T-helper 1 cell (primary cell): Measurements from ENCODE around the gene ANKRD63.

Experiments
- DNase-seq, 5 donors: peaks; one replicate each; pipeline ENCODE4 v3.0.0-alpha.2; 2012 to 2020

Gene ANKRD63

GRCh38 chr15:40312370-40313158, 29.7 kb upstream of the ANKRD63 start:
- DNase-seq = no peak

- DNase-seq = no peak
These were observed 28.1 kb upstream of the ANKRD63 start for GRCh38 chr15:40310993-40311392.

GRCh38 chr15:40310001-40310959, 27.4 kb upstream of the ANKRD63 start:
- peak in 3 of 5 donors; percentile 40 to 67 (median 40) for DNase-seq

- no peak for DNase-seq
These were observed 26.5 kb upstream of the ANKRD63 start for GRCh38 chr15:40309344-40309862.

- DNase-seq = peak; percentile 36 to 78 (median 55)
These were observed 24.8 kb upstream of the ANKRD63 start, which contains the start of gene PLCB2 for GRCh38 chr15:40307421-40308211. Gene PLCB2, minus strand, starts transcription at chr15:40307935. Its CDS starts 263 bp downstream, at chr15:40307672.

- no peak for DNase-seq
These were observed 24.0 kb upstream of the ANKRD63 start for GRCh38 chr15:40306908-40307307.

- DNase-seq = no peak
These were observed 23.5 kb upstream of the ANKRD63 start for GRCh38 chr15:40306371-40306770.

- no peak for DNase-seq
These were observed 22.4 kb upstream of the ANKRD63 start for GRCh38 chr15:40305281-40305680.

GRCh38 chr15:40303576-40303975, 20.7 kb upstream of the ANKRD63 start:
- DNase-seq = no peak

GRCh38 chr15:40302981-40303380, 20.1 kb upstream of the ANKRD63 start:
- no peak for DNase-seq

GRCh38 chr15:40302288-40302886, 19.5 kb upstream of the ANKRD63 start:
- DNase-seq = no peak

GRCh38 chr15:40301467-40302179, 18.8 kb upstream of the ANKRD63 start:
- DNase-seq = no peak

GRCh38 chr15:40300771-40301170, 17.9 kb upstream of the ANKRD63 start:
- DNase-seq = no peak

GRCh38 chr15:40300367-40300766, 17.5 kb upstream of the ANKRD63 start:
- no peak for DNase-seq

GRCh38 chr15:40298216-40298935, 15.5 kb upstream of the ANKRD63 start:
- DNase-seq = no peak

- DNase-seq = no peak
These were observed 14.5 kb upstream of the ANKRD63 start for GRCh38 chr15:40297356-40297755.

GRCh38 chr15:40296561-40297230, 13.8 kb upstream of the ANKRD63 start:
- no peak for DNase-seq

- DNase-seq = no peak
These were observed 13.2 kb upstream of the ANKRD63 start for GRCh38 chr15:40295877-40296560.

- no peak for DNase-seq
These were observed 12.4 kb upstream of the ANKRD63 start for GRCh38 chr15:40295297-40295696.
